ENCODE measurements around the gene SFXN2.

DNA sequence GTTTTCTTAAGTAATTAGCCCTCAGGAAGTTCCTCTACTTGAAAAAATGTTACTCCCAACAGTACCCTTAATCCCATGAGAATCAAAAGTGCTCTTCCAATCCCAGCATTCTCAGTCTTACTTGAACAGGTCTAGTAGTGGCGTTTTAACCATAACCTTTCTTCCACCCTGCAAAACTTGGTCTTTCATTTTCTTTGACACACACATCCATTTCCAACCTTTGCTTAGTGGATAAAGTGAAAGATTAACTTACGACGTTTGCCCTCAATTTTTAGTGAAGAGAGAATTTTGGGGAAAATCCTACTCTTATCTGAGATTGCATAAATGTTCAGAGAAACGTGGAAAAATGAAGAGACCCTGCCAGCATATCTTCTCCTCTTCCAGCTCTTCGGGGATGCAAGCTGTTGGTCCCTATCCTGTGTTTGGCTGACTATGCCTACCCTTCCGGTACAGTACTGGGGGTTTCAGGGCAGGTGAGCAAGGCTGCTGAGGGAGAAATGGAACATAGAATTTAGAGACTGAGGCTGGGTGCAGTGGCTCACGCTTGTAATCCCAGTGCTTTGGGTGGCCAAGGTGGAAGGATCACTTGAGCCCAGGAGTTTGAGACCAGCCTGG is 48.1 kb downstream of the SFXN2 start:
- TF ChIP-seq, protein P1, sequence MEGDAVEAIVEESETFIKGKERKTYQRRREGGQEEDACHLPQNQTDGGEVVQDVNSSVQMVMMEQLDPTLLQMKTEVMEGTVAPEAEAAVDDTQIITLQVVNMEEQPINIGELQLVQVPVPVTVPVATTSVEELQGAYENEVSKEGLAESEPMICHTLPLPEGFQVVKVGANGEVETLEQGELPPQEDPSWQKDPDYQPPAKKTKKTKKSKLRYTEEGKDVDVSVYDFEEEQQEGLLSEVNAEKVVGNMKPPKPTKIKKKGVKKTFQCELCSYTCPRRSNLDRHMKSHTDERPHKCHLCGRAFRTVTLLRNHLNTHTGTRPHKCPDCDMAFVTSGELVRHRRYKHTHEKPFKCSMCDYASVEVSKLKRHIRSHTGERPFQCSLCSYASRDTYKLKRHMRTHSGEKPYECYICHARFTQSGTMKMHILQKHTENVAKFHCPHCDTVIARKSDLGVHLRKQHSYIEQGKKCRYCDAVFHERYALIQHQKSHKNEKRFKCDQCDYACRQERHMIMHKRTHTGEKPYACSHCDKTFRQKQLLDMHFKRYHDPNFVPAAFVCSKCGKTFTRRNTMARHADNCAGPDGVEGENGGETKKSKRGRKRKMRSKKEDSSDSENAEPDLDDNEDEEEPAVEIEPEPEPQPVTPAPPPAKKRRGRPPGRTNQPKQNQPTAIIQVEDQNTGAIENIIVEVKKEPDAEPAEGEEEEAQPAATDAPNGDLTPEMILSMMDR (conservative IDR thresholded peaks at IDR 0.05; ENCODE audit: low read length) = no peak
- TF ChIP-seq EZH2phosphoT487 (IDR thresholded peaks at IDR 0.05; ENCODE audit: borderline replicate concordance) = no peak
